Keratinocyte (primary cell): ENCODE measurements around the gene GSTT4.
"Not testable (repeated sequence)": the region's sequence is repeated elsewhere in the genome, so short reads cannot be mapped to it uniquely, and the experiment has no call there.

ENCODE experiments used
- CTCF ChIP-seq, 3 experiments: IDR thresholded peaks in 1 of 3; conservative IDR thresholded peaks in 1 of 3; optimal IDR thresholded peaks in 1 of 3; 2 replicates in 2 of 3; 3 replicates in 1 of 3; pipeline versions ENCODE3 to v1.5.1; 2011; ENCODE audit warnings: low read length in 3 of 3, mild to moderate bottlenecking in 3 of 3, moderate library complexity in 2 of 3, control low read depth in 1 of 3, inconsistent platforms in 1 of 3; ENCODE audit not compliant: insufficient read depth in 2 of 3; ENCODE audit errors: extremely low read depth in 1 of 3
- EZH2 ChIP-seq: IDR thresholded peaks from one replicate; pipeline ENCODE4 v1.6.1; 2012; ENCODE audit warnings: inconsistent platforms, mild to moderate bottlenecking, low read length, moderate library complexity

GRCh38 chr22:23974836-23975352, 30.4 kb downstream of the GSTT4 start:
- not testable (repeated sequence) for TF ChIP-seq CTCF (optimal IDR thresholded peaks at IDR 0.05 in 1 of 3, IDR thresholded peaks at IDR 0.05 in 1 of 3, conservative IDR thresholded peaks at IDR 0.05 in 1 of 3; ENCODE audit: extremely low read depth in 1 of 3, insufficient read depth in 2 of 3, low read length in 3 of 3); EZH2
